HEK293 (cell line): ENCODE data around the gene PBXIP1.

ENCODE experiments used
- CTCF ChIP-seq: fragments of 450-650 bp; formaldehyde crosslinking; IDR thresholded peaks from 2 replicates; pipeline ENCODE4 v1.5.1; 2016; ENCODE audit warnings: missing biosample characterization, missing genetic modification characterization
- KLF8 ChIP-seq: fragments of 450-650 bp; formaldehyde crosslinking; IDR thresholded peaks from 2 replicates; pipeline ENCODE4 v1.5.1; 2016; ENCODE audit warnings: missing biosample characterization, missing genetic modification characterization
- PRDM10 ChIP-seq: fragments of 450-650 bp; formaldehyde crosslinking; IDR thresholded peaks from 2 replicates; pipeline ENCODE4 v1.5.1; 2016; ENCODE audit warnings: missing biosample characterization, missing genetic modification characterization
- REPIN1 ChIP-seq: fragments of 450-650 bp; formaldehyde crosslinking; IDR thresholded peaks from 2 replicates; pipeline ENCODE4 v1.5.1; 2017; ENCODE audit warnings: missing biosample characterization, missing genetic modification characterization, low read depth
- REST ChIP-seq: fragments of 450-650 bp; formaldehyde crosslinking; IDR thresholded peaks from 2 replicates; pipeline ENCODE4 v1.5.1; 2016; ENCODE audit warnings: missing biosample characterization, missing genetic modification characterization
- TRIM28 ChIP-seq: IDR thresholded peaks from 2 replicates; pipeline ENCODE4 v1.6.1; 2011; ENCODE audit warnings: low read length, control low read depth, borderline replicate concordance
- YY1 ChIP-seq: fragments of 450-650 bp; formaldehyde crosslinking; IDR thresholded peaks from 2 replicates; pipeline ENCODE4 v1.5.1; 2018; ENCODE audit warnings: missing biosample characterization, missing genetic modification characterization
- ZNF776 ChIP-seq: fragments of 450-650 bp; formaldehyde crosslinking; IDR thresholded peaks from 2 replicates; pipeline ENCODE4 v1.5.0; 2017; ENCODE audit warnings: missing biosample characterization, missing genetic modification characterization, borderline replicate concordance
- ZNF785 ChIP-seq: fragments of 450-650 bp; formaldehyde crosslinking; IDR thresholded peaks from 2 replicates; pipeline ENCODE4 v1.5.1; 2016; ENCODE audit warnings: missing biosample characterization, missing genetic modification characterization

- TF ChIP-seq ZNF785, result no peak
- no peak for TF ChIP-seq PRDM10
- TF ChIP-seq REST (tag by site-specific recombination), result no peak
- no peak for TF ChIP-seq REPIN1
- no peak for TF ChIP-seq CTCF (tag by site-specific recombination)
- no peak for TF ChIP-seq KLF8 (tag by site-specific recombination)
- no peak for TF ChIP-seq ZNF776 (tag by site-specific recombination)
- no peak for TF ChIP-seq YY1 (tag by site-specific recombination)
- TF ChIP-seq TRIM28, result no peak
Observed at GRCh38 chr1:154925335-154926170, 30.3 kb downstream of the PBXIP1 start.
